Measurements from ENCODE around the gene COPS3.

Gene COPS3

GRCh38 chr17:17241656-17242055, 39.4 kb downstream of the COPS3 start:
- DNase-seq (ENCODE audit: low spot score): no peak

GRCh38 chr17:17239832-17240231, 41.2 kb downstream of the COPS3 start:
- DNase-seq (ENCODE audit: low spot score): no peak

- DNase-seq (ENCODE audit: low spot score): peak; percentile 93
These were observed 43.8 kb downstream of the COPS3 start, which contains the start of gene FLCN for GRCh38 chr17:17237026-17237799. Gene FLCN, minus strand, starts transcription at chr17:17237168. Its CDS starts 9,031 bp downstream, at chr17:17228137.

- peak; percentile 47 for DNase-seq (ENCODE audit: low spot score)
These were observed 44.6 kb downstream of the COPS3 start for GRCh38 chr17:17236295-17237025.

- no peak for DNase-seq (ENCODE audit: low spot score)
These were observed 45.6 kb downstream of the COPS3 start for GRCh38 chr17:17235212-17236174.

- DNase-seq (ENCODE audit: low spot score): no peak
These were observed 48.8 kb downstream of the COPS3 start for GRCh38 chr17:17232303-17232621.

GRCh38 chr17:17231621-17232302, 49.3 kb downstream of the COPS3 start:
- DNase-seq (ENCODE audit: low spot score): no peak

GRCh38 chr17:17229416-17230384, 51.3 kb downstream of the COPS3 start:
- no peak for DNase-seq (ENCODE audit: low spot score)

GRCh38 chr17:17228521-17229279, 52.3 kb downstream of the COPS3 start:
- DNase-seq (ENCODE audit: low spot score): no peak

- DNase-seq (ENCODE audit: low spot score): no peak
These were observed 53.2 kb downstream of the COPS3 start for GRCh38 chr17:17227608-17228520.

- no peak for DNase-seq (ENCODE audit: low spot score)
These were observed 54.4 kb downstream of the COPS3 start for GRCh38 chr17:17226451-17227265.

GRCh38 chr17:17225901-17226300, 55.1 kb downstream of the COPS3 start:
- DNase-seq (ENCODE audit: low spot score): no peak

GRCh38 chr17:17224137-17224536, 56.9 kb downstream of the COPS3 start:
- DNase-seq (ENCODE audit: low spot score): no peak

- no peak for DNase-seq (ENCODE audit: low spot score)
These were observed 57.3 kb downstream of the COPS3 start for GRCh38 chr17:17223736-17224135.

- no peak for DNase-seq (ENCODE audit: low spot score)
These were observed 59.7 kb downstream of the COPS3 start for GRCh38 chr17:17221329-17221728.

GRCh38 chr17:17220529-17220928, 60.5 kb downstream of the COPS3 start:
- no peak for DNase-seq (ENCODE audit: low spot score)

GRCh38 chr17:17217995-17218394, 63.1 kb downstream of the COPS3 start:
- DNase-seq (ENCODE audit: low spot score): no peak

GRCh38 chr17:17216776-17217175, 64.3 kb downstream of the COPS3 start:
- DNase-seq (ENCODE audit: low spot score): no peak
